Gastroesophageal sphincter (tissue), 3 donors: ENCODE data around the gene CAPN12.

Experiments used
- CTCF ChIP-seq, 4 experiments: fragments of 200-600 bp in 2 of 4; fragments of 450-650 bp in 2 of 4; sonication (generic) in 1 of 4; IDR thresholded peaks; one replicate each; pipeline ENCODE4 v1.5.1; 2017 to 2019; ENCODE audit warnings: antibody characterized with exemption in 4 of 4, mild to moderate bottlenecking in 2 of 4, moderate library complexity in 2 of 4
- EP300 ChIP-seq: sonication (generic); formaldehyde crosslinking; IDR thresholded peaks from one replicate; pipeline ENCODE4 v1.6.1; 2017; ENCODE audit warnings: antibody characterized with exemption, mild to moderate bottlenecking
- POLR2A ChIP-seq, 2 donors: fragments of 450-650 bp; IDR thresholded peaks; one replicate each; pipeline ENCODE4 v1.6.1; 2017; ENCODE audit warnings: antibody characterized with exemption in 2 of 2, mild to moderate bottlenecking in 2 of 2, moderate library complexity in 1 of 2
- POLR2AphosphoS5 ChIP-seq: sonication (generic); formaldehyde crosslinking; IDR thresholded peaks from one replicate; pipeline ENCODE4 v1.6.1; 2017; ENCODE audit warnings: antibody characterized with exemption

- TF ChIP-seq CTCF (IDR thresholded peaks at IDR 0.05) (no peak), POLR2AphosphoS5 (no peak), POLR2A (IDR thresholded peaks at IDR 0.05) (no peak), EP300 (no peak)
Measured at GRCh38 chr19:38784224-38784623, 40.0 kb upstream of the CAPN12 start.
